Pons (tissue), 1 donor: Measurements from ENCODE around the gene ZNF14.
"Not testable (repeated sequence)": the region's sequence is repeated elsewhere in the genome, so short reads cannot be mapped to it uniquely, and the experiment has no call there.

Source experiments
- DNase-seq: peaks from one replicate; pipeline ENCODE4 v3.0.0-alpha.2; 2016; ENCODE audit warnings: low spot score

The ZNF14 gene

DNA sequence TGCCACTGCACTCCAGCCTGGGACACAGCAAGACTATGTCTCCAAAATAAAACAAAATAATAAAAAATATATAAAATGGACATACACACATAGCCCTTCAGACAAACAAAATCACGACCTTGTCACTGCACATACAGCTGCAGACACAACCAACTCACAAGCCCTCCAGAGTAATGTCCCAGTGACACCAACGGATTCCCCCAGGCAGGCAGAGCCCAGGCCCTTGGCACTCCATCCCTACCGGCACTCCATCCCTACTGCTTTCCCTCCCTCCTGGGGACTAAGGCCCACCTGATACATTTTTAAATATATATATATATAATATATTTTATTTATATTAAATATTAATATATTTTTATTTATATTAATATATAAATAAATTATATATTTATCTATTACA lies 45.8 kb downstream of the ZNF14 start:
- DNase-seq: no peak

GRCh38 chr19:19686580-19686979 lies 46.3 kb downstream of the ZNF14 start:
- no peak for DNase-seq

- DNase-seq: not testable (repeated sequence)
Measured at GRCh38 chr19:19686119-19686518, 46.8 kb downstream of the ZNF14 start.

- no peak for DNase-seq
Measured at GRCh38 chr19:19679176-19680073, 53.5 kb downstream of the ZNF14 start.

DNA sequence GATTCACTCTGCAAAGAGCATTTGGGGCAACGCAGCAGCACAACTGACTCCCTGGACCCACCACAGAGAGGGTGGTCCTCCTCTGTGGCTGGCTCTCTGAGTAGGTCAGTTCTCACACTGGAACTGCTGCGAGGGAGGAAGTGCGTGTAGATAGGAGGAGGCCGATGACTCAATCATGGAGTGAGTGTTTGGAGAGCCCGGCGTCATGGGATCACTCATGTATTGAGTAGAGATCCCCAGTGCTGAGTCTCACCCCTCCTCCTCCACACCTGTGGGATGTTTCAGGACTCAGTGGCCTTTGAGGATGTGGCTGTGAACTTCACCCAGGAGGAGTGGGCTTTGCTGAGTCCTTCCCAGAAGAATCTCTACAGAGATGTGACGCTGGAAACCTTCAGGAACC lies 55.3 kb downstream of the ZNF14 start:
- no peak for DNase-seq

DNA sequence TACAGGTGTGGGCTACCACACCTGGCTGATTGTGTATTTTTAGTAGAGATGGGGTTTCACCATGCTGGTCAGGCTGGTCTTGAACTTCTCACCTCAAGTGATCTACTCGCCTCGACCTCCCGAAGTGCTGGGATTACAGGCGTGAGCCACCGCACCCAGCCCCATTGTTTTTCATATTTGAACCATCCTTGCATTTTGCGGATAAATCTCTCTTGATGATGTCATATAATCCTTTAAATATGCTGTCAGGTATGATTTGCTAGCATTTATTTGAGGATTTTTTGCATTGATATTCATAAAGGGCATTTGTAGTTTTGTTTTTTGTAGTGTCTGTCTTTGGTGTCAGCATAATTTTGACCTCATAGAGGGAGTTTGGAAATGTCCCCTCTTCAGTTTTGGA lies 58.6 kb downstream of the ZNF14 start:
- DNase-seq: no peak

DNA sequence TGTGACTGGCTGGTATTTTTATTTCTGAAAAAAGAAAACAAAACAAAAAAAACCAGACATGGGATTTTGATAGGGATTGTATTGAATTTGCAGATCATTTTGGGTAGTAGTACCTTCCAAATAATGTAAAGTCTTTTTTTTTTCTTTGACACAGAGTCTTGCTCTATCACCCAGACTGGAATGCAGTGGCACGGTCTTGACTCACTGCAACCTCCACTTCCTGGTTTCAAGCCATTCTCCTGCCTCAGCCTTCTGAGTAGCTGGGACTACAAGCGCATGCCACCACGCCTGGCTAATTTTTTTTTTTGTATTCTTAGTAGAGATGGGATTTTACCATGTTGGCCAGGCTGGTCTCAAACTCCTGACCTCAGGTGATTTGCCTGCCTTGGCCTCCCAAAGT lies 60.1 kb downstream of the ZNF14 start:
- no peak for DNase-seq

GRCh38 chr19:19670070-19670551 lies 62.8 kb downstream of the ZNF14 start:
- DNase-seq: no peak

- DNase-seq: peak; percentile 96
Measured at GRCh38 chr19:19668230-19669012, 64.5 kb downstream of the ZNF14 start, which contains the start of gene ZNF101. ZNF101 (plus strand) TSS chr19:19668839; CDS start chr19:19668964, 125 bp downstream.

GRCh38 chr19:19665420-19665948 lies 67.4 kb downstream of the ZNF14 start:
- DNase-seq: not testable (repeated sequence)

DNA sequence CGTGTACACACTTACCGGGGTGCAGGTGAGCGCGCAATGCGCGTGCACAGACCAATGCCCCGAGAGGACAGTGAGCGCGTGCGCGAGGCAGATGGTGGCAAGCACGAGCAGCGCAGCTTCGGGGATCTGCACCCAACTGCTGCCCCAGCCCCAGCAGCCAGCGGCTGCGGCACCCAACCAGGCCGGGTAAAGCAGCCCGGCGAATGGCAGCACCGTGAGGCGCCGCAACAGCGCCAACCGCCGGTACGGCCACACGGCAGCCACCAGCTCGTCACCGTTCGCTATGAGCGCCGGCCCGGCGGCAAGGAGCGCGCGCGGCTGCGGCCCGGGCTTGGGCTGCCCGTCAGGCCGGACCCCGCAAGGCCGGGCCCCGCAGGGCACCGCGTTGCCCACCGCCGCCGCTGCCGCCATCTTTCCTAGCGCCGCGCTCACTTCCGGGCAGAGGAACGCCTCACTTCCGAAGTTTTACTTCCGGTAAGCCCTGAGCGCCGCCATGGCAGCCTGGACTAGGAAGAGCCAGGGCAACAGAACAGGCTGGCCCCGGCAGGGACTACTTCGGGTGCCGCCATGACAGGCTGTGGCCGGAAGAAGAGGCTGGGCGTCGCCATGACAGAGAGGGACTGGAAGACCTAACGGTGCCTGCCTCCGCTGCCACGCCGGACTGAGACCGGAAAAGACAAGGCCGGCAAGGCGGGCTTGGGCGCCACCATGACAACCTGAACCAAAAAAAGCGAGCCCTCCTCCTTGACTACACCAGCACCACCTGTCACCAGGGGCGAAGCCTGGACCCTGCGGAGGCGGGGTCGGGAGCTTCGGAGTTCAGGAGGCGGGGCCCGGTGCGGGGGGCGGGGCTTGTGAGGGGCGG lies 69.4 kb downstream of the ZNF14 start, which contains the start of gene ATP13A1:
ATP13A1 (minus strand) TSS at position 421 of the 865 bp plus-strand sequence; CDS start at position 411, 10 bp downstream.
- DNase-seq: peak; percentile 98

DNA sequence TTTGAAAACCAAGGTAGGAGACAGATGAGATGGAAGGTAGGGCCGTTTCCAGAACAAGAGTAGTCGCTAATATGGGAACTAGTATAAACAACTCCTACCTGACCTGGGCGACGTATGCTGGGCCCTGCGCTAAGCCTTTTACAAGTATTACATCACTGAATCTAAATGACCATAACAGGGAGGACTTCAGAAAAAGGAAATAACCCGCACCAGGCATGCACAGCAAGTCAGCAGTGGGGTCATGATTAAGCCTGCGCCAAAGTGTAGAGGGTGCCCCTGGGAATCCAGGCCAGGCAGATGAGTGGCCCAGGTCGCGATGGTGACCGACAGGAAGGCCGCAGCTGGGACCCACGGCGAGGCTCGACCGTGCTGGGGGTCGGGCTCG lies 70.0 kb downstream of the ZNF14 start:
- DNase-seq: no peak

- no peak for DNase-seq
Measured at GRCh38 chr19:19662344-19662743, 70.6 kb downstream of the ZNF14 start.

GRCh38 chr19:19661675-19662251 lies 71.1 kb downstream of the ZNF14 start:
- DNase-seq: peak; percentile 66

- DNase-seq: no peak
Measured at GRCh38 chr19:19661141-19661674, 71.7 kb downstream of the ZNF14 start.
